Activated CD4-positive, alpha-beta T cell treated with anti-CD3 and anti-CD28 coated beads for 36 hours (primary cell): ENCODE measurements around the gene RAB5B. TPM values are rescaled to one million over a fixed set of nuclear protein-coding genes. Genes with fewer than 3 reads are reported as not detected.

ENCODE experiments used
- ATAC-seq: fragments of 200-7000 bp; cut with Tn5 transposase; one replicate; pipeline ENCODE4 v1.10.0; 2021; ENCODE audit warnings: mild to moderate bottlenecking, moderate library complexity
- CTCF ChIA-PET: fragments of 350-600 bp; sonication (Branson Sonifier 250); formaldehyde crosslinking; loops from one replicate; lab custom pipeline; 2021; ENCODE audit warnings: antibody characterized with exemption; lab: Charles Lee
- POLR2A ChIA-PET: fragments of 350-600 bp; sonication (Branson Sonifier 250); formaldehyde crosslinking; loops from one replicate; lab custom pipeline; 2021; ENCODE audit warnings: antibody characterized with exemption, inconsistent platforms; lab: Charles Lee
- DNase-seq: peaks from one replicate; pipeline ENCODE4 v3.0.0-alpha.2; 2020
- H3K27ac Mint-ChIP-seq: one replicate; pipeline ENCODE4 v1.8.0; 2021; ENCODE audit warnings: mixed read lengths
- H3K27me3 Mint-ChIP-seq: one replicate; pipeline ENCODE4 v1.8.0; 2021; ENCODE audit warnings: mixed read lengths
- H3K36me3 Mint-ChIP-seq: one replicate; pipeline ENCODE4 v1.8.0; 2021; ENCODE audit warnings: low read depth, mixed read lengths
- H3K4me1 Mint-ChIP-seq: one replicate; pipeline ENCODE4 v1.8.0; 2021; ENCODE audit warnings: mixed read lengths
- H3K4me3 Mint-ChIP-seq: one replicate; pipeline ENCODE4 v1.8.0; 2021; ENCODE audit warnings: mild to moderate bottlenecking, moderate library complexity, mixed read lengths
- H3K9me3 Mint-ChIP-seq: one replicate; pipeline ENCODE4 v1.8.0; 2021; ENCODE audit warnings: low read depth, mixed read lengths
- intact Hi-C, 2 experiments: fragments of 100-400 bp; cut with DNase I in 1 of 2; cut with micrococcal nuclease in 1 of 2; formaldehyde crosslinking; loops; one replicate each; pipeline versions ENCODE4 v1.14.2 to v1.15.1; 2022 to 2024; cut with DNase I, micrococcal nuclease
- total RNA-seq, 2 experiments: library from RNA; stranded (reverse); gene quantifications; one replicate each; pipeline ENCODE4 v1.2.3, GENCODE V29; 2021

RAB5B gene
- total RNA-seq, 2 experiments from 2014 or later = 33.2 to 35.1 TPM

GRCh38 chr12:56011509-56012090 is 37.7 kb downstream of the RAB5B start:
- no peak for ATAC-seq
- Mint-ChIP-seq H3K27me3 (no peaks in the 10 kb centered on the region), H3K4me3 (no peak overlapping the region), H3K9me3 (no peaks in the 10 kb centered on the region), H3K27ac (no peak overlapping the region), H3K36me3 (no peaks in the 10 kb centered on the region), H3K4me1 (peaks cover 28% of the 10 kb centered on the region)
- no peak for DNase-seq
- ChIA-PET POLR2A (interaction anchor here (0.6 kb wide), 1 partner anchor 53 kb away, joined by 4 read pairs; no protein-coding TSS in a partner anchor), CTCF (interaction anchor here (0.5 to 5.0 kb wide), 7 partner anchors 9 to 85 kb away, joined by 3 to 32 read pairs (median 3); partner anchors contain the start of gene IKZF4)
- intact Hi-C loops = no loop called here

- no peaks in the 10 kb centered on the region for H3K9me3 Mint-ChIP-seq
- ChIA-PET CTCF (interaction anchor here (0.6 to 5.0 kb wide), 4 partner anchors 15 to 99 kb away, joined by 3 to 32 read pairs (median 4); no protein-coding TSS in a partner anchor), POLR2A (interaction anchor here (0.6 kb wide), 1 partner anchor 74 kb away, joined by 8 read pairs; no protein-coding TSS in a partner anchor)
- H3K27me3 Mint-ChIP-seq = no peaks in the 10 kb centered on the region
- DNase-seq (no peak), ATAC-seq (no peak)
- intact Hi-C loops = no loop called here
- no peak overlapping the region for H3K4me3 Mint-ChIP-seq
- H3K36me3 Mint-ChIP-seq = peaks cover 3% of the 10 kb centered on the region
- no peak overlapping the region for H3K27ac Mint-ChIP-seq
- H3K4me1 Mint-ChIP-seq = peaks cover 16% of the 10 kb centered on the region
Observed at GRCh38 chr12:56013482-56013881, 39.6 kb downstream of the RAB5B start.

DNA sequence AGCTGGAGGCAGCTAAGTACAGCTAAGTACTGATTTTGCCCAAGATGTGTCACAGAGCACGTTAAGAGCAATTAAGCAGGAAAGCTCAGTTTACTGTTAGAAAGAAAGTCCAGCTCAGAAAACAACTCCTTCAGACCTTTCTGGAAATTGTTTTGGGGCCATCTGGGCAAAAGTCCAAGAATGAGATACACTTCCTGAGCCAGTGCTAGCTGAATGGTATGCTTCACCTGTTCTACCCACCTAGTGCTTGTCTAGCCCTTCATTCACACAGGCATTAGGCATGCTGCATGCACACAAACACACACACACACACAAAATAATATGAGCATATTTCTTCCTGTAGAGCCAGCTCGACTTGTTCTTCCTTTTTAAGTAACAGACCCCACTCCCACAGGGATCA is 40.3 kb downstream of the RAB5B start:
- intact Hi-C loops = no loop called here
- Mint-ChIP-seq H3K9me3 (no peaks in the 10 kb centered on the region), H3K4me3 (no peak overlapping the region), H3K27ac (no peak overlapping the region), H3K27me3 (no peaks in the 10 kb centered on the region), H3K4me1 (peaks cover 12% of the 10 kb centered on the region), H3K36me3 (peaks cover 4% of the 10 kb centered on the region)
- DNase-seq (no peak), ATAC-seq (no peak)
- ChIA-PET CTCF (interaction anchor here (0.7 to 5.0 kb wide), 3 partner anchors 14 to 98 kb away, joined by 3 to 32 read pairs (median 6); no protein-coding TSS in a partner anchor), POLR2A (interaction anchor here (0.6 kb wide), 1 partner anchor 75 kb away, joined by 8 read pairs; no protein-coding TSS in a partner anchor)

- intact Hi-C loops = no loop called here
- Mint-ChIP-seq H3K27me3 (no peaks in the 10 kb centered on the region), H3K4me3 (no peak overlapping the region), H3K9me3 (no peaks in the 10 kb centered on the region), H3K27ac (no peak overlapping the region), H3K4me1 (peaks cover 19% of the 10 kb centered on the region), H3K36me3 (peaks cover 6% of the 10 kb centered on the region)
- ChIA-PET POLR2A (no interaction called here), CTCF (interaction anchor here (0.5 to 1.0 kb wide), 3 partner anchors 12 to 96 kb away, joined by 4 to 6 read pairs (median 5); no protein-coding TSS in a partner anchor)
- DNase-seq (no peak), ATAC-seq (no peak)
Observed at GRCh38 chr12:56017181-56017580, 43.3 kb downstream of the RAB5B start.

DNA sequence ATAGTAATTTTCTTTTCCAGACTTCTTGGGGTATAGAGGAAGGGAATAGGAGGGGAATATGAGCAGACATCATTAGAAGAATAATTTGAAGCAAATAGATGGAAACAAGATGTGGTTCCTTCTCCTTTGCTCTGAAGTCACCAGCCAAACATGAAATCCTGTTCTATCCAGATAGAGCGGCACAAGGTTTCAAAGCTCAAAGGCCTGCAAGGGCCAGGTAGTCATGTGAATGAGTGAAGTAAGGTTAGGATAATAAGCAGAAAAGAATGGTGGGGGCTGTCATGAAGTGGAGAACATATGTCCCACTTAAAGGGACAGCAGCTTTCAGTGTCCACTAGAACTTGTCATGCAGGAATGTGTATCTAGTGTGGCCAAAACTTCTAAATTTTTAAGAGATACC is 44.5 kb downstream of the RAB5B start:
- H3K4me3 Mint-ChIP-seq = no peak overlapping the region
- H3K27ac Mint-ChIP-seq = no peak overlapping the region
- ChIA-PET POLR2A (no interaction called here), CTCF (interaction anchor here (0.7 to 2.6 kb wide), 4 partner anchors 9 to 33 kb away, joined by 3 to 7 read pairs (median 4); no protein-coding TSS in a partner anchor)
- ATAC-seq (no peak), DNase-seq (no peak)
- H3K9me3 Mint-ChIP-seq = no peaks in the 10 kb centered on the region
- no peaks in the 10 kb centered on the region for H3K27me3 Mint-ChIP-seq
- H3K4me1 Mint-ChIP-seq = peaks cover 19% of the 10 kb centered on the region
- intact Hi-C loops = no loop called here
- H3K36me3 Mint-ChIP-seq = peaks cover 7% of the 10 kb centered on the region

GRCh38 chr12:56020423-56021184 is 46.7 kb downstream of the RAB5B start, which contains the start of gene IKZF4:
Gene IKZF4 (plus strand): TSS chr12:56021043. CDS start chr12:56021494, 451 bp downstream.
- CTCF ChIA-PET = interaction anchor here (0.7 to 2.6 kb wide), 7 partner anchors 9 to 282 kb away, joined by 3 to 10 read pairs (median 5); partner anchors contain the start of gene RAB5B
- Mint-ChIP-seq H3K27me3 (no peaks in the 10 kb centered on the region), H3K4me1 (peaks cover 24% of the 10 kb centered on the region), H3K27ac (peak within 1 kb of the TSS; percentile 95), H3K36me3 (peaks cover 19% of the 10 kb centered on the region), H3K4me3 (peak within 1 kb of the TSS; percentile 80), H3K9me3 (no peaks in the 10 kb centered on the region)
- intact Hi-C loops = loop anchor here (1.0 to 2.0 kb wide), 3 partner anchors 13 to 21 kb away; partner anchors contain the start of gene RPS26 (in 2 of the 2)
- POLR2A ChIA-PET = interaction anchor here (0.7 kb wide), 1 partner anchor 81 kb away, joined by 5 read pairs; no protein-coding TSS in a partner anchor
- ATAC-seq (peak; percentile 48), DNase-seq (peak; percentile 60)

DNA sequence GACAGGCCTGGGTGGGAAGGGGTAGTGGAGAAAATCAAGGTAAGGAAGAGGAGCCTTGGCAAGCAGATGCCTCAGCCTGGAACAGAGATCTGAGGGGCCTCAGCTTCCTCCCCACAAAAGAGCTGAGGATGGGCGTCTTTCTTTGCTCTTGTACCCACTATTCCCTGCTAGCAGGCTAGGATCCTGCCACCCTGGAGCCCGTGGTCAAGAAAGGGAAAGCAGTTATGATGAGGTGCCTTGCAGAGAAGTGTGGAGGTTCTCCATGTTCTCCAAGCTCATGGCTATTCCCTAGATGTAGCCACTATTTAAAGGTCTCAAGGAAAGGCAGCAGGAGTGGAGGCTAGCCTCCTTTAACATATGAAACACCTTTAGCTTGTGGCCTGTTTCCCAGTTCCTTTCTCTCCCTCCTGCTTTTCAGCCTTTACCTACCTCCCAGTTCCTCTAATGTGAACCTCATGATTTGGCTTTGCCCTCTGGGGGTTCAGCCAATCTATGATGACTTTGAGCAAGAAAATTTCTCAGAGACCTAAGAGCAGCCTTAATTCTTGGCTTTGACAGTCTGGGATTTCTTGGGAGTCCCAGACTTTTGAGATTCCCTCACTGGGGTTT is 48.1 kb downstream of the RAB5B start:
- H3K4me1 Mint-ChIP-seq = peaks cover 22% of the 10 kb centered on the region
- peak overlapping the region; percentile 95 for H3K27ac Mint-ChIP-seq
- peak overlapping the region; percentile 80 for H3K4me3 Mint-ChIP-seq
- DNase-seq = no peak
- intact Hi-C loops = loop anchor here (1.0 to 2.0 kb wide), 3 partner anchors 15 to 19 kb away; partner anchors contain the start of gene RPS26 (in 2 of the 2)
- ATAC-seq = peak; percentile 5
- H3K27me3 Mint-ChIP-seq = no peaks in the 10 kb centered on the region
- CTCF ChIA-PET = interaction anchor here (0.7 to 2.2 kb wide), 10 partner anchors 11 to 283 kb away, joined by 3 to 10 read pairs (median 4); partner anchors contain the start of gene SUOX
- H3K9me3 Mint-ChIP-seq = no peaks in the 10 kb centered on the region
- peaks cover 23% of the 10 kb centered on the region for H3K36me3 Mint-ChIP-seq
- POLR2A ChIA-PET = interaction anchor here (0.7 to 0.9 kb wide), 2 partner anchors 15 to 82 kb away, joined by 3 to 4 read pairs; no protein-coding TSS in a partner anchor

- intact Hi-C loops = loop anchor here (1.0 kb wide), 1 partner anchor 32 kb away; no protein-coding TSS in a partner anchor
- peak overlapping the region; percentile 10 for H3K27ac Mint-ChIP-seq
- no peaks in the 10 kb centered on the region for H3K27me3 Mint-ChIP-seq
- H3K4me3 Mint-ChIP-seq = no peak overlapping the region
- H3K4me1 Mint-ChIP-seq = peaks cover 32% of the 10 kb centered on the region
- DNase-seq (no peak), ATAC-seq (no peak)
- POLR2A ChIA-PET = no interaction called here
- H3K36me3 Mint-ChIP-seq = peaks cover 58% of the 10 kb centered on the region
- CTCF ChIA-PET = interaction anchor here (0.6 to 5.2 kb wide), 17 partner anchors 8 to 311 kb away, joined by 3 to 69 read pairs (median 4); partner anchors contain the start of genes IKZF4 and SUOX
- no peaks in the 10 kb centered on the region for H3K9me3 Mint-ChIP-seq
Observed at GRCh38 chr12:56028511-56029165, 54.8 kb downstream of the RAB5B start.

GRCh38 chr12:56029166-56029519 is 55.3 kb downstream of the RAB5B start:
- DNase-seq (no peak), ATAC-seq (no peak)
- Mint-ChIP-seq H3K9me3 (no peaks in the 10 kb centered on the region), H3K27me3 (no peaks in the 10 kb centered on the region), H3K4me3 (no peak overlapping the region), H3K36me3 (peaks cover 57% of the 10 kb centered on the region), H3K4me1 (peaks cover 29% of the 10 kb centered on the region), H3K27ac (no peak overlapping the region)
- ChIA-PET POLR2A (interaction anchor here (0.6 kb wide), 1 partner anchor 105 kb away, joined by 4 read pairs; no protein-coding TSS in a partner anchor), CTCF (interaction anchor here (0.6 to 5.2 kb wide), 29 partner anchors 9 to 312 kb away, joined by 3 to 69 read pairs (median 4); partner anchors contain the start of genes ERBB3, IKZF4, RAB5B and SUOX)
- intact Hi-C loops = loop anchor here (1.0 kb wide), 1 partner anchor 33 kb away; no protein-coding TSS in a partner anchor
